Measurements from ENCODE around the gene RNH1. TPM values are rescaled to one million over a fixed set of nuclear protein-coding genes. Genes with fewer than 3 reads are reported as not detected.

RNH1 gene
- total RNA-seq (2021) (59.0 to 67.5 TPM (median 60.4 TPM) in 3 replicates), Bru-seq, nascent RNA (percentile 58 among the genes with signal in this experiment)
- long read RNA-seq, experiment 1, transcript RNH1-206 (10 exons, 1,725 nt) = minor isoform, 17 of 248 reads
- long read RNA-seq, experiment 1, transcript RNH1-203 (10 exons, 1,722 nt) = major isoform, 47 of 248 reads
- long read RNA-seq, experiment 1, transcript RNH1-202 (10 exons, 1,791 nt) = minor isoform, 37 of 248 reads
- long read RNA-seq, experiment 1, transcript RNH1-205 (11 exons, 2,014 nt) = minor isoform, 36 of 248 reads
- long read RNA-seq, experiment 1, partial matches to known transcripts = 9 of 248 reads
- long read RNA-seq, experiment 1, other reads (novel, unspliced or antisense) = 73 of 248 reads
- long read RNA-seq, experiment 2, transcript RNH1-202 (10 exons, 1,791 nt) = minor isoform, 9 of 72 reads
- long read RNA-seq, experiment 2, transcript RNH1-206 (10 exons, 1,725 nt) = minor isoform, 5 of 72 reads
- long read RNA-seq, experiment 2, transcript RNH1-203 (10 exons, 1,722 nt) = major isoform, 12 of 72 reads
- long read RNA-seq, experiment 2, partial matches to known transcripts = 13 of 72 reads
- long read RNA-seq, experiment 2, other reads (novel, unspliced or antisense) = 24 of 72 reads
- long read RNA-seq, experiment 3, transcript RNH1-206 (10 exons, 1,725 nt) = minor isoform, 11 of 103 reads
- long read RNA-seq, experiment 3, transcript RNH1-201 (11 exons, 1,894 nt) = minor isoform, 6 of 103 reads
- long read RNA-seq, experiment 3, transcript RNH1-202 (10 exons, 1,791 nt) = minor isoform, 14 of 103 reads
- long read RNA-seq, experiment 3, transcript RNH1-203 (10 exons, 1,722 nt) = major isoform, 30 of 103 reads
- long read RNA-seq, experiment 3, partial matches to known transcripts = 2 of 103 reads
- long read RNA-seq, experiment 3, other reads (novel, unspliced or antisense) = 22 of 103 reads

DNA sequence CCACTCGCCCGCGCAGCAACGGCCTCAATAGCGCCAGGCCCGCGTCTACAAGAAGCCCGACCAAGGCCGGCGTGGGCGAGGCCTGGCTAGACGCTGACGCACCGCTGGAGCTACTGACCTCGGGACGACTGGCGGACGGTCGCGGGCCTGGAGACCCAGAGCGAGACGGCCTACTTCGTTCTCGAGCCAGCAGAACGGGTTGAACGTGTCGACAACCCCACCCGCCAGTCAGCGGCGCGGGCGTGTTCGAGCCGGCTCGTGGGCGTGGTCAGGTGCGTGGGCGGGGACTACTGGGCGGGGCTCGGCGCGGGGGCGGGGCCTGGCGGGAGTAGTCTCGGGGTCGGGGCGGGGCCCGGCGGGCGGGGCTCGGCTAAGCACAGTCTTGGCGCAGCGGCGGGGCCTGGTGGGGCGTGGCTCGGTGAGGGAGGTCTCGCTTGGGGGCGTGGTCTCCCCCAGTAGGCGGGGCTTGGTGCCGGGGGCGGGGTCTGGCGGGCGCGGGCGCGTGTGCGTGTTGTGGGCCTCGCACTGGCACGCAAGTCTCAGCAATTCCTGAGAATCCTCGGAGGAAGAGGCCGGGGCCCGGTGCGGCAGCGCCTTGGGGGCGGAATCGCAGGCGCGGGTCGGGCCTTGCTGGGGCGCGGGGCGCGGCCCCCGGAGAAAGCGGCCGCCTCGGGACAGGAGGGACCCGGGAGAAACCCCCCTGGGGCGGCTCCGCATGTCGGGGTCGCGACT lies at the start of gene RNH1:
RNH1 (minus strand) TSS at position 248 of the 732 bp plus-strand sequence. CDS start 5,080 bp downstream, outside the sequence.
- peak within 1 kb of the TSS; percentile 93 for H3K4me3 Mint-ChIP-seq
- peak within 1 kb of the TSS; percentile 99 for H3K27ac Mint-ChIP-seq
- ChIA-PET POLR2A (interaction anchor here (1.0 to 1.2 kb wide), 3 partner anchors 57 to 90 kb away, joined by 4 to 5 read pairs (median 5); partner anchors contain the start of gene PTDSS2), CTCF (interaction anchor here (1.0 to 2.1 kb wide), 5 partner anchors 9 to 67 kb away, joined by 3 to 17 read pairs (median 5); partner anchors contain the start of genes HRAS and PTDSS2)
- H3K9me3 Mint-ChIP-seq = no peaks in the 10 kb centered on the region
- peaks cover 12% of the 10 kb centered on the region for H3K4me1 Mint-ChIP-seq
- no peaks in the 10 kb centered on the region; the same call in 1 of the 2 replicates for H3K27me3 Mint-ChIP-seq (ENCODE audit: low read depth)
- peak; percentile 97 for DNase-seq (ENCODE audit: low spot score)
- peaks cover 9% of the 10 kb centered on the region; the same call in 1 of the 2 replicates for H3K36me3 Mint-ChIP-seq
- peak; percentile 84 for ATAC-seq
- TF ChIP-seq SP1 (CRISPR knock-in tag; conservative IDR thresholded peaks at IDR 0.05) (peak; percentile 86; the same call in 1 of the 2 replicates), FOXJ3 (CRISPR knock-in tag; IDR thresholded peaks at IDR 0.05; ENCODE audit: borderline replicate concordance) (no peak), CBFB (CRISPR knock-in tag; IDR thresholded peaks at IDR 0.05; ENCODE audit: low read depth) (no peak), TP53 (CRISPR knock-in tag; IDR thresholded peaks at IDR 0.05) (no peak), ATF1 (CRISPR knock-in tag; IDR thresholded peaks at IDR 0.05) (0 out of 2 replicates have a peak, but pooled peaks have one; percentile 51), ZNF232 (CRISPR knock-in tag; IDR thresholded peaks at IDR 0.05) (no peak), CREB1 (CRISPR knock-in tag; IDR thresholded peaks at IDR 0.05) (no peak), MXD4 (CRISPR knock-in tag; IDR thresholded peaks at IDR 0.05; ENCODE audit: borderline replicate concordance) (no peak), NR3C1 (CRISPR knock-in tag; conservative IDR thresholded peaks at IDR 0.05; ENCODE audit: low read depth) (no peak), CREM (CRISPR knock-in tag; IDR thresholded peaks at IDR 0.05) (peak; percentile 24; the same call in 1 of the 2 replicates), EMX1 (CRISPR knock-in tag; IDR thresholded peaks at IDR 0.05) (no peak)
- TF ChIP-seq, protein P1, sequence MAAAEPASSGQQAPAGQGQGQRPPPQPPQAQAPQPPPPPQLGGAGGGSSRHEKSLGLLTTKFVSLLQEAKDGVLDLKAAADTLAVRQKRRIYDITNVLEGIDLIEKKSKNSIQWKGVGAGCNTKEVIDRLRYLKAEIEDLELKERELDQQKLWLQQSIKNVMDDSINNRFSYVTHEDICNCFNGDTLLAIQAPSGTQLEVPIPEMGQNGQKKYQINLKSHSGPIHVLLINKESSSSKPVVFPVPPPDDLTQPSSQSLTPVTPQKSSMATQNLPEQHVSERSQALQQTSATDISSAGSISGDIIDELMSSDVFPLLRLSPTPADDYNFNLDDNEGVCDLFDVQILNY (CRISPR knock-in tag; IDR thresholded peaks at IDR 0.05) = peak; percentile 74
- TF ChIP-seq, protein P2, sequence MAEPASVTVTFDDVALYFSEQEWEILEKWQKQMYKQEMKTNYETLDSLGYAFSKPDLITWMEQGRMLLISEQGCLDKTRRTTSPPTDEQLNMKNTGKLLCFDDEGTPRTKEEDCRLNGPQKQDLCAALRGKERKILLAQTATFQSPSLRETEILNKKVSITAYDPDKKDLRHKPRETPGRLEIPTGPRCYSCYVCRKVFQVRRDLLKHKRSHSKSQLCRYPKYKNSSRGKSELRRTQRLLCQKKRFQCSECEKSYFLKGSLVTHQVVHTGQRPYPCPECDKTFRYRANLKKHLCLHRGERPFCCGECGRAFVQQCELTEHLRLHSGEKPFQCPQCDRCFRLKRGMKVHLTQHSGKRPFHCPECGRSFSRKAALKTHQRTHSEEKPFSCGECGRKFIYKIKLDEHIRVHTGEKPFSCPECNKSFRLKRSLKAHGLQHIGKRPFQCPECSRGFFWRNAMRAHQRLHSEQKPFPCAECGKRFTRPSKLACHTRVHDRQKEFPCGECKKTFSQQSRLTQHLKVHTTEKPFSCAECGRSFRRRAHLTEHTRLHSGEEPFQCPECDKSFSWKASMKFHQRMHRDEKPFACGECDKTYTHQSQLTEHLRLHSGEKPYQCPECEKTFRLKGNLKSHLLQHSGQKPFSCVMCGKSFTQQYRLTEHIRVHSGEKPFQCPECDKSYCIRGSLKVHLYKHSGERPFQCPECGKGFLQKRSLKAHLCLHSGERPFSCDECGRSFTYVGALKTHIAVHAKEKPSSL (CRISPR knock-in tag; conservative IDR thresholded peaks at IDR 0.05) = no peak
- TF ChIP-seq, protein P3, sequence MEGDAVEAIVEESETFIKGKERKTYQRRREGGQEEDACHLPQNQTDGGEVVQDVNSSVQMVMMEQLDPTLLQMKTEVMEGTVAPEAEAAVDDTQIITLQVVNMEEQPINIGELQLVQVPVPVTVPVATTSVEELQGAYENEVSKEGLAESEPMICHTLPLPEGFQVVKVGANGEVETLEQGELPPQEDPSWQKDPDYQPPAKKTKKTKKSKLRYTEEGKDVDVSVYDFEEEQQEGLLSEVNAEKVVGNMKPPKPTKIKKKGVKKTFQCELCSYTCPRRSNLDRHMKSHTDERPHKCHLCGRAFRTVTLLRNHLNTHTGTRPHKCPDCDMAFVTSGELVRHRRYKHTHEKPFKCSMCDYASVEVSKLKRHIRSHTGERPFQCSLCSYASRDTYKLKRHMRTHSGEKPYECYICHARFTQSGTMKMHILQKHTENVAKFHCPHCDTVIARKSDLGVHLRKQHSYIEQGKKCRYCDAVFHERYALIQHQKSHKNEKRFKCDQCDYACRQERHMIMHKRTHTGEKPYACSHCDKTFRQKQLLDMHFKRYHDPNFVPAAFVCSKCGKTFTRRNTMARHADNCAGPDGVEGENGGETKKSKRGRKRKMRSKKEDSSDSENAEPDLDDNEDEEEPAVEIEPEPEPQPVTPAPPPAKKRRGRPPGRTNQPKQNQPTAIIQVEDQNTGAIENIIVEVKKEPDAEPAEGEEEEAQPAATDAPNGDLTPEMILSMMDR (IDR thresholded peaks at IDR 0.05) = no peak
- TF ChIP-seq, protein P4, sequence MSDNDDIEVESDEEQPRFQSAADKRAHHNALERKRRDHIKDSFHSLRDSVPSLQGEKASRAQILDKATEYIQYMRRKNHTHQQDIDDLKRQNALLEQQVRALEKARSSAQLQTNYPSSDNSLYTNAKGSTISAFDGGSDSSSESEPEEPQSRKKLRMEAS (CRISPR knock-in tag; IDR thresholded peaks at IDR 0.05) = no peak
- TF ChIP-seq, protein P5, sequence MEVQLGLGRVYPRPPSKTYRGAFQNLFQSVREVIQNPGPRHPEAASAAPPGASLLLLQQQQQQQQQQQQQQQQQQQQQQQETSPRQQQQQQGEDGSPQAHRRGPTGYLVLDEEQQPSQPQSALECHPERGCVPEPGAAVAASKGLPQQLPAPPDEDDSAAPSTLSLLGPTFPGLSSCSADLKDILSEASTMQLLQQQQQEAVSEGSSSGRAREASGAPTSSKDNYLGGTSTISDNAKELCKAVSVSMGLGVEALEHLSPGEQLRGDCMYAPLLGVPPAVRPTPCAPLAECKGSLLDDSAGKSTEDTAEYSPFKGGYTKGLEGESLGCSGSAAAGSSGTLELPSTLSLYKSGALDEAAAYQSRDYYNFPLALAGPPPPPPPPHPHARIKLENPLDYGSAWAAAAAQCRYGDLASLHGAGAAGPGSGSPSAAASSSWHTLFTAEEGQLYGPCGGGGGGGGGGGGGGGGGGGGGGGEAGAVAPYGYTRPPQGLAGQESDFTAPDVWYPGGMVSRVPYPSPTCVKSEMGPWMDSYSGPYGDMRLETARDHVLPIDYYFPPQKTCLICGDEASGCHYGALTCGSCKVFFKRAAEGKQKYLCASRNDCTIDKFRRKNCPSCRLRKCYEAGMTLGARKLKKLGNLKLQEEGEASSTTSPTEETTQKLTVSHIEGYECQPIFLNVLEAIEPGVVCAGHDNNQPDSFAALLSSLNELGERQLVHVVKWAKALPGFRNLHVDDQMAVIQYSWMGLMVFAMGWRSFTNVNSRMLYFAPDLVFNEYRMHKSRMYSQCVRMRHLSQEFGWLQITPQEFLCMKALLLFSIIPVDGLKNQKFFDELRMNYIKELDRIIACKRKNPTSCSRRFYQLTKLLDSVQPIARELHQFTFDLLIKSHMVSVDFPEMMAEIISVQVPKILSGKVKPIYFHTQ (CRISPR knock-in tag; IDR thresholded peaks at IDR 0.05) = no peak
- TF ChIP-seq, protein P6, sequence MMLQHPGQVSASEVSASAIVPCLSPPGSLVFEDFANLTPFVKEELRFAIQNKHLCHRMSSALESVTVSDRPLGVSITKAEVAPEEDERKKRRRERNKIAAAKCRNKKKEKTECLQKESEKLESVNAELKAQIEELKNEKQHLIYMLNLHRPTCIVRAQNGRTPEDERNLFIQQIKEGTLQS (CRISPR knock-in tag; conservative IDR thresholded peaks at IDR 0.05) = no peak
- TF ChIP-seq, protein P7, sequence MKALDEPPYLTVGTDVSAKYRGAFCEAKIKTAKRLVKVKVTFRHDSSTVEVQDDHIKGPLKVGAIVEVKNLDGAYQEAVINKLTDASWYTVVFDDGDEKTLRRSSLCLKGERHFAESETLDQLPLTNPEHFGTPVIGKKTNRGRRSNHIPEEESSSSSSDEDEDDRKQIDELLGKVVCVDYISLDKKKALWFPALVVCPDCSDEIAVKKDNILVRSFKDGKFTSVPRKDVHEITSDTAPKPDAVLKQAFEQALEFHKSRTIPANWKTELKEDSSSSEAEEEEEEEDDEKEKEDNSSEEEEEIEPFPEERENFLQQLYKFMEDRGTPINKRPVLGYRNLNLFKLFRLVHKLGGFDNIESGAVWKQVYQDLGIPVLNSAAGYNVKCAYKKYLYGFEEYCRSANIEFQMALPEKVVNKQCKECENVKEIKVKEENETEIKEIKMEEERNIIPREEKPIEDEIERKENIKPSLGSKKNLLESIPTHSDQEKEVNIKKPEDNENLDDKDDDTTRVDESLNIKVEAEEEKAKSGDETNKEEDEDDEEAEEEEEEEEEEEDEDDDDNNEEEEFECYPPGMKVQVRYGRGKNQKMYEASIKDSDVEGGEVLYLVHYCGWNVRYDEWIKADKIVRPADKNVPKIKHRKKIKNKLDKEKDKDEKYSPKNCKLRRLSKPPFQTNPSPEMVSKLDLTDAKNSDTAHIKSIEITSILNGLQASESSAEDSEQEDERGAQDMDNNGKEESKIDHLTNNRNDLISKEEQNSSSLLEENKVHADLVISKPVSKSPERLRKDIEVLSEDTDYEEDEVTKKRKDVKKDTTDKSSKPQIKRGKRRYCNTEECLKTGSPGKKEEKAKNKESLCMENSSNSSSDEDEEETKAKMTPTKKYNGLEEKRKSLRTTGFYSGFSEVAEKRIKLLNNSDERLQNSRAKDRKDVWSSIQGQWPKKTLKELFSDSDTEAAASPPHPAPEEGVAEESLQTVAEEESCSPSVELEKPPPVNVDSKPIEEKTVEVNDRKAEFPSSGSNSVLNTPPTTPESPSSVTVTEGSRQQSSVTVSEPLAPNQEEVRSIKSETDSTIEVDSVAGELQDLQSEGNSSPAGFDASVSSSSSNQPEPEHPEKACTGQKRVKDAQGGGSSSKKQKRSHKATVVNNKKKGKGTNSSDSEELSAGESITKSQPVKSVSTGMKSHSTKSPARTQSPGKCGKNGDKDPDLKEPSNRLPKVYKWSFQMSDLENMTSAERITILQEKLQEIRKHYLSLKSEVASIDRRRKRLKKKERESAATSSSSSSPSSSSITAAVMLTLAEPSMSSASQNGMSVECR (CRISPR knock-in tag; IDR thresholded peaks at IDR 0.05; ENCODE audit: borderline replicate concordance) = 0 out of 2 replicates have a peak, but pooled peaks have one; percentile 7
